CD4-positive, alpha-beta T cell treated with Interleukin-15 for 4 hours (primary cell): Measurements from ENCODE around the gene PRR18.

Experiments used
- DNase-seq: peaks from one replicate; pipeline ENCODE4 v3.0.0-alpha.2; 2020; ENCODE audit warnings: low spot score

PRR18 gene

DNA sequence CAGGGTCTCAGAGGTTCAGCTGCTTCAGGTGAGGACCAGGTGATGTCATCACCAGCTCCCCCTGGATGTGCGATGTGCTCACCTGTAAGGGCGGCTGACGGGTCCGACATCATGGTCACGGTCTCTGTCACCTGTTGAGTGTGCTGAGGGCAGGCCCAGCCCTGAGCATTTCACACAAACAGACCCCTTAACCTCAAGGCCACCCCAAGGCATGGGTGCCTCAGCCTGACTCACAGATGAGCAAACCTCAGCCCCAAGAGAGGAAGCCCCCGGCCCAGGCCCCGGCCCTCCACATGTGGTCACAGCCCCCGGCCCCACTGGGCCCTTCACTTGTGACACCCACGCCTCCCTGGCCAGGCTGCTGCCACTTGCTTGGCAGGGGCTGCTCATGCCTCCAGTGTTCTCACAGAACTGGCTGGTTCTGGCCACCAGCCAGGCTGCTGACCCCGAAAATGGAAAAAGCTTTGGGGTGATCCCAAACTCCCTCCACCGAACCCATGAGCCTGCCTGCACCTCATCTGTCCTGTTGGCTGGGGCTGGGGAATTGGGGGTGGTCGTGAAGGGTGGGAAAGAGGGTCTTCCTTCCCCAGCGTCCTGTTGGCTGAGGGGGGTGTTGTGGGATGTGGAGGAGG is 33.3 kb downstream of the PRR18 start:
- no peak for DNase-seq

DNA sequence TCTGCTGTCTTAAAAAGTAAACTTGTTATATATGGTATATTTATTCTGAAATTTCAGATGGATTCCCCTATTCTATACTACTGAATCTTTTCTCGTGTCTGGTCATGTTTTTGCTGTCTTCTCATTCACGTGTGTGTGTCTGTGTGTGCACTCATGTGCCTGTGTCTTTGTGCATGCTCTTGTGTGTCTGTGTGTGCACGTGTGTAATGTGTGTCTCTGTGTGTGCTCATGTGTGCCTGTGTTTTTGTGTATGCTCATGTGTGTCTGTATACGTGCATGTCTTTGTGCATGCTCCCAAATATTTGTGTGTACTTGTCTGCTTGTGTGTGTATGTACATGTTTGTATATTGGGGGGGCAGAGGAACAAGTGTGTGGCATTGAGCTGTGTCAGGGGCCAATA is 34.0 kb downstream of the PRR18 start:
- DNase-seq, result no peak

DNA sequence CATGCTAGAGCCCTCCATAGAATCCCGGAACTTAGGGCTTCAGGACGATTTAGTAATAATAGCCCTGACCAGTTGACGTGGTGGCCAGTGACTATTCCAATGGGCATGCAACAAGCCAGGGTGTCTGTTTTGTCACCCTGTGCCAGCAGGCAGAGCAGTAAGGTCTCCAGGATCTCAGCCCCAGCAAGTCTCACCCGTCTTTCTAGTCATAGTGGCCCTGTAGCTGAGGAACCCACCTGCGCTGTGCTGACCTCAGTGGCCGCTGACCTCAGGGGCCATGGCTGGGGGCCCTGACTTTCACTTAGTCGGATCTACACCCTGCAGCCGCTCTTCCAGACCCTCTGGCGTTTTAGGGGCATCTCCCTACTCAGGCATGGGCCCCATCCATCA is 36.8 kb downstream of the PRR18 start:
- DNase-seq, result no peak

DNA sequence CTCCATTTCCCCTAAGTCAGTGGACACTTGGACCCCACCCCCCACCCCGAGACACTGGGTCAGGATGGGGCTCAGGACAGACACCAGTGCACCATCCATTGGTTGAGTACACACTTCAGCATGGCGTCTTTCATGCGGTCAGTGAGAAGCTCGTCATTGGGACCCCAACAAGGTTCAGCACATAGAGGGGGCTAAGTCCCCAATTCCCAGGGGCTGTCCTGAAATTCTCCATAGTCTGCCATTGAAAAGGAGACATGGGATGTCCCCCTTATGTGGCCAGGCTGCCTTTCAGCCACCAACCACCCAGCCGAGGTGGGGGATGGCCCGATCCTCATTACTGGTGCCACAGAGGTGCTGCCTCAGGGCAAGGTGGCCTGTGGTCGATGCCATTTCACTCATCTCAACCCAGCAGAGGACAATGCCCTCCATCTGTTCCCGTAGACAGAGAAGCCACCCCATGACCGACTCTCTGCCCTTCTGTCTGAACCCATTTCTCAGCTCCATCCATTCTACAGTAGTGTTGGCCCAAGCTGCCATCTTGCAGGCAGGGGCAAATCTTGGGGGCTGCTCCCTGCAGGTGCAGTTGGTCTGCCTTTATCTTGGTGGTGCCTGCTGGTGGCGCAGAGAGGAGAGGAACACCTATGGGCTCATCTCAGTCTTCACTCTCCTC is 37.4 kb downstream of the PRR18 start:
- DNase-seq, result no peak

- DNase-seq, result no peak
Observed at GRCh38 chr6:166269301-166270039, 38.7 kb downstream of the PRR18 start.

- no peak for DNase-seq
Observed at GRCh38 chr6:166268431-166268830, 39.8 kb downstream of the PRR18 start.

DNA sequence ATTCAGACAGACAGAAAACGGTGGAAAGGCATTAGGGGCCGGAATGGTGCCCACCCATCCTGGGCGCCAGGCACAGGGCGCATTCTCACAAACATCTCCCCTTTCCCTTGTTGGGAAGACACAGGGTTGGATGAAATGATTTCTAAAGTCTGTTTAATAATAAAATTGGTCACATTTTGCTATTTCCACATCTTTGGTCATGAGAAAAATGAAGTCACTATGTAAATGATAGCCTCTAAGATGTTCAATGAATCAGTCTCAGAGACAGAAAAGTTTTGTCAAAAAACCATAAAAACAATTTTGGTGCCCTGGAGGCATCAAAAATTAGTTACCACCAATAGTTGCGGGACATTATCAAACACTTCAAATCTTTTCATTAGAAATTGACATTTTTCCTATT is 40.7 kb downstream of the PRR18 start:
- no peak for DNase-seq

DNA sequence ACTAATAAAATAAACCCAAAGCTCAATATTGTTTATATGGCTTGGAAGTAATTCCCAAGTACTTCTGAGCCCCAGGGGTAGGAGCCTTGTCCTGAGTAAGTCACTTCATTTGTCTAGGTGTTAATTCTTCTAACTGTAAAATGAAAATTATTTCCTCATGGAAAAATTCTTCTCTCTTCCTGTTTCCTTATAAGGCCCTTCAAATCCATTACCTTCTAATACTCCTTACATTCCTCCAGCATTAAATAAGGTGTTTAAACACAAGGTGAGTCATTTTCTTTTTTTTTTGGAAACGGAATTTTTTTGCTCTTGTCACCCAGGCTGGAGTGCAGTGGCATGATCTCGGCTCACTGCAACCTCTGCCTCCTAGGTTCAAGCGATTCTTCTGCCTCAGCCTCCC is 41.9 kb downstream of the PRR18 start:
- no peak for DNase-seq

- no peak for DNase-seq
Observed at GRCh38 chr6:166262743-166263515, 45.3 kb downstream of the PRR18 start.

- no peak for DNase-seq
Observed at GRCh38 chr6:166259296-166259977, 48.8 kb downstream of the PRR18 start.

DNA sequence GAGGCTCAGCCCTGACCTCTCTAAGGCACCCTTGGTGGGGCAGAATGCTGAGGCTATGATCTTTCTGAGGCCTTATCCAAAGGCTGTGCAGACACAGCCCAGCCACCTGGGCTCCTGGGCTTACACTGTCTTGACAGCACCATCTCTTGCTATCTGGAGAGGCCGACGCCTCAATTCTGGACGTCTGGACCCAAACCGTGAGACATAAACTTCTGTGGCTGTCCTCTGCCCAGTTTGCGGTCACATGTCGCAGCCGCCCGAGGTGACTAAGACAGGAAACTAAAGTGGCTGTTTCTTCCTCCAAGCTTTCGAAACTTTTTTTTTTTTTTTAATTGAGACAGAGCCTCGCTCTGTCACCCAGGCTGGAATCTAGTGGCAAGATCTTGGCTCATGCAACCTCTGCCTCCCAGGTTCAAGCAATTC is 49.3 kb downstream of the PRR18 start:
- DNase-seq, result peak; percentile 19

GRCh38 chr6:166257911-166258318 is 50.3 kb downstream of the PRR18 start:
- DNase-seq, result peak; percentile 20
